ENCODE measurements around the gene RFTN1. TPM values are rescaled to one million over a fixed set of nuclear protein-coding genes. Genes with fewer than 3 reads are reported as not detected.

RFTN1 gene
- polyA plus RNA-seq, 2 of the 4 experiments (the other 2 are of a cell fraction): 1.8 to 3.7 TPM

DNA sequence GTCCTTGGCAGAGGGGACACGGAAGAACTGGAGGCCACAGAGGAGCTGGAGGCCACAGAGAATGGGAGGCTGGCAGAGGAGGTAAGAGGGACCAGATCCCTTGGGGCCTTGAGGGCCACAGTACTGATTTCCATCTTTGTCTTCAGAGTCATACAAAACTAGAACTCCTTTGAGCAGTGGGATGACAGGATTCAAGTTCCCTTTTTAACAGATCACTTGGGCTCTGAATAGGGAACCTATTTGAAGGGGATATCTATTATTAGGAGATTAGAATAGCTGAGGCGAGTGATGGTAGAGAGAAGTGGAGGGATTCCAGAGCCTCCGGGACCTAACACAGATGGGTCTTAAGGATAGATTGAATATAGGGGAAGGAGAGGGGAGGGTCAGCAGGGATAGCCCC lies 192.8 kb downstream of the RFTN1 start:
- no peaks in the 10 kb centered on the region for H3K9me3 ChIP-seq
- no peak for TF ChIP-seq ZFP36 (IDR thresholded peaks at IDR 0.05; ENCODE audit: borderline replicate concordance, partially characterized antibody)
- TF ChIP-seq RAD21 (conservative IDR thresholded peaks at IDR 0.05 in 1 of 2, IDR thresholded peaks at IDR 0.05 in 1 of 2): no peak
- no peak for TF ChIP-seq SREBF2 (IDR thresholded peaks at IDR 0.05)
- TF ChIP-seq TP53 (CRISPR knock-in tag; IDR thresholded peaks at IDR 0.05): no peak
- TF ChIP-seq HOXB5 (CRISPR knock-in tag; IDR thresholded peaks at IDR 0.05): no peak
- TF ChIP-seq JUNB (IDR thresholded peaks at IDR 0.05): no peak
- ATAC-seq: no peak
- ChIA-PET POLR2A (no interaction called here), CTCF (interaction anchor here (0.9 to 1.6 kb wide), 3 partner anchors 17 to 196 kb away, joined by 4 to 5 read pairs (median 5); no protein-coding TSS in a partner anchor)
- DNase-seq (ENCODE audit: low read depth in 1 of 2, low spot score in 1 of 2): no peak
- no peak overlapping the region for H3K27ac ChIP-seq
- WGBS (ENCODE audit: missing lambda C conversion rate): 90% methylated on average over 3 of the region's 3 CpGs
- FAIRE-seq: no peak
- H3K4me1 ChIP-seq: no peaks in the 10 kb centered on the region
- no peak overlapping the region for H3K4me2 ChIP-seq
- H3K4me3 ChIP-seq: no peak overlapping the region

DNA sequence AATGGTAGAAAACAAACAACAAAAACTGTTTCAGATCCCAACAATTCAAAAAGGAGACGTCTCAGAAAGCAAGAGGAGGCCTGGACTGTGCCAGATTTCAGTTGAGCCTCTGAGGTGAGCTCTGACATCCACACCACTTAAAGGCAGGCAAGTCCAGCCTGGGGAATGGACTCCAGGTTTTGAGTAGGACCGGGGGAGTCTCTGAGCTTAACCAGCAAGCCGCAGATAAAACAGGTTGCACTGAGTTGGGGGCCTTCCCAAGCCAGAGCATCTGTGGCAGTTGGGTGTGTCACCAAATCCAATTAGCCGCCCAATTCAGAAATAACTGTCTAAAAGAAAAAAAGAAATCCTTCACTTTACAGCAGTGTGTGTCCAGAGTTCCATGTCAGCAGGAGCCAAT lies 193.8 kb downstream of the RFTN1 start:
- Histone ChIP-seq H3K27ac (no peak overlapping the region), H3K9me3 (no peaks in the 10 kb centered on the region), H3K4me1 (no peaks in the 10 kb centered on the region), H3K4me2 (no peak overlapping the region), H3K4me3 (no peak overlapping the region)
- no peak for TF ChIP-seq HOXA7 (CRISPR knock-in tag; IDR thresholded peaks at IDR 0.05)
- no peak for TF ChIP-seq HOXB13 (CRISPR knock-in tag; IDR thresholded peaks at IDR 0.05; ENCODE audit: low read depth)
- no peak for TF ChIP-seq TP53 (CRISPR knock-in tag; IDR thresholded peaks at IDR 0.05)
- no peak for TF ChIP-seq KDM5A (IDR thresholded peaks at IDR 0.05)
- TF ChIP-seq, protein P1, sequence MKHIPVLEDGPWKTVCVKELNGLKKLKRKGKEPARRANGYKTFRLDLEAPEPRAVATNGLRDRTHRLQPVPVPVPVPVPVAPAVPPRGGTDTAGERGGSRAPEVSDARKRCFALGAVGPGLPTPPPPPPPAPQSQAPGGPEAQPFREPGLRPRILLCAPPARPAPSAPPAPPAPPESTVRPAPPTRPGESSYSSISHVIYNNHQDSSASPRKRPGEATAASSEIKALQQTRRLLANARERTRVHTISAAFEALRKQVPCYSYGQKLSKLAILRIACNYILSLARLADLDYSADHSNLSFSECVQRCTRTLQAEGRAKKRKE (CRISPR knock-in tag; IDR thresholded peaks at IDR 0.05; ENCODE audit: low read depth): no peak
- TF ChIP-seq CHD2 (IDR thresholded peaks at IDR 0.05; ENCODE audit: low read length, partially characterized antibody): no peak
- TF ChIP-seq, protein P2, sequence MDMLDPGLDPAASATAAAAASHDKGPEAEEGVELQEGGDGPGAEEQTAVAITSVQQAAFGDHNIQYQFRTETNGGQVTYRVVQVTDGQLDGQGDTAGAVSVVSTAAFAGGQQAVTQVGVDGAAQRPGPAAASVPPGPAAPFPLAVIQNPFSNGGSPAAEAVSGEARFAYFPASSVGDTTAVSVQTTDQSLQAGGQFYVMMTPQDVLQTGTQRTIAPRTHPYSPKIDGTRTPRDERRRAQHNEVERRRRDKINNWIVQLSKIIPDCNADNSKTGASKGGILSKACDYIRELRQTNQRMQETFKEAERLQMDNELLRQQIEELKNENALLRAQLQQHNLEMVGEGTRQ (IDR thresholded peaks at IDR 0.05): no peak
- no peak for TF ChIP-seq ZFP36 (IDR thresholded peaks at IDR 0.05; ENCODE audit: borderline replicate concordance, partially characterized antibody)
- no peak for TF ChIP-seq SREBF2 (IDR thresholded peaks at IDR 0.05)
- no peak for TF ChIP-seq RARB (CRISPR knock-in tag; IDR thresholded peaks at IDR 0.05)
- no peak for TF ChIP-seq ZC3H11A (IDR thresholded peaks at IDR 0.05)
- TF ChIP-seq KDM1A (IDR thresholded peaks at IDR 0.05; ENCODE audit: low read depth): no peak
- TF ChIP-seq SMC3 (IDR thresholded peaks at IDR 0.05): no peak
- TF ChIP-seq CEBPB (IDR thresholded peaks at IDR 0.05): no peak
- TF ChIP-seq NR3C1 (IDR thresholded peaks at IDR 0.05): no peak
- 89% methylated on average over 4 of the region's 4 CpGs for WGBS (ENCODE audit: missing lambda C conversion rate)
- CTCF ChIA-PET: interaction anchor here (0.5 to 1.2 kb wide), 2 partner anchors 9 to 52 kb away, joined by 3 to 6 read pairs; no protein-coding TSS in a partner anchor
- no peak for ATAC-seq
- no peak for FAIRE-seq
- no peak for DNase-seq (ENCODE audit: low read depth in 1 of 2, low spot score in 1 of 2)
- POLR2A ChIA-PET: no interaction called here

DNA sequence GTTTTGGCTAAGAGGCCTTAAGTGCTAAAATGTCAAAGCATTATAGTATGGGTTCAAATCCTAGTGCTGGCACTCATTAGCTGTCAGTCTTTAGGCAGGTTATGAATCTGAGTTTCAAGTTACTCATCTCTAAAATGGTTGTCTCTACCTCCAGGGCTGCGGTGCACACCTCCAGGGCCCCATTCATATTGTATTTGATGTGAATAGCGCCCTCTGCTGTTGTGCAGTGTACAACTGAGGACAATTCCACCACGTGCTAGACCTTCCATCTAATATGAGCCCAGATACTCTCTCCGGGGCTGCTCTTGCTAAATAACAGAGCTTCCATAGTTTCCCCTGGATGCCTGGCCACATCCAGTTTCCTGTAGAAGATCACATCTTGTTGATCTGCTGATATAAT lies 194.2 kb downstream of the RFTN1 start:
- Histone ChIP-seq H3K4me2 (no peak overlapping the region), H3K9me3 (no peaks in the 10 kb centered on the region), H3K4me1 (no peaks in the 10 kb centered on the region), H3K27ac (no peak overlapping the region), H3K4me3 (no peak overlapping the region)
- ChIA-PET POLR2A (no interaction called here), CTCF (interaction anchor here (1.1 to 1.2 kb wide), 2 partner anchors 20 to 52 kb away, joined by 3 to 6 read pairs; no protein-coding TSS in a partner anchor)
- WGBS (ENCODE audit: missing lambda C conversion rate): 61% methylated on average over 4 of the region's 4 CpGs
- DNase-seq (ENCODE audit: low read depth in 1 of 2, low spot score in 1 of 2): peak; percentile 21 to 33
- FAIRE-seq: no peak
- peak in 1 of 2 experiments; percentile 80; a peak in 3 of 6 replicates for ATAC-seq
- TF ChIP-seq CEBPB (IDR thresholded peaks at IDR 0.05): no peak
- peak in 1 of 2 experiments; percentile 18; a peak in 2 of 5 replicates for TF ChIP-seq RAD21 (conservative IDR thresholded peaks at IDR 0.05 in 1 of 2, IDR thresholded peaks at IDR 0.05 in 1 of 2)
- no peak for TF ChIP-seq ZC3H11A (IDR thresholded peaks at IDR 0.05)
- TF ChIP-seq CBX2 (IDR thresholded peaks at IDR 0.05; ENCODE audit: borderline replicate concordance, low read depth): no peak
- TF ChIP-seq, protein P3, sequence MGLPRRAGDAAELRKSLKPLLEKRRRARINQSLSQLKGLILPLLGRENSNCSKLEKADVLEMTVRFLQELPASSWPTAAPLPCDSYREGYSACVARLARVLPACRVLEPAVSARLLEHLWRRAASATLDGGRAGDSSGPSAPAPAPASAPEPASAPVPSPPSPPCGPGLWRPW (IDR thresholded peaks at IDR 0.05): no peak
- TF ChIP-seq HOXA7 (CRISPR knock-in tag; IDR thresholded peaks at IDR 0.05): no peak
- TF ChIP-seq, protein P2 (IDR thresholded peaks at IDR 0.05): no peak
- TF ChIP-seq, protein P4, sequence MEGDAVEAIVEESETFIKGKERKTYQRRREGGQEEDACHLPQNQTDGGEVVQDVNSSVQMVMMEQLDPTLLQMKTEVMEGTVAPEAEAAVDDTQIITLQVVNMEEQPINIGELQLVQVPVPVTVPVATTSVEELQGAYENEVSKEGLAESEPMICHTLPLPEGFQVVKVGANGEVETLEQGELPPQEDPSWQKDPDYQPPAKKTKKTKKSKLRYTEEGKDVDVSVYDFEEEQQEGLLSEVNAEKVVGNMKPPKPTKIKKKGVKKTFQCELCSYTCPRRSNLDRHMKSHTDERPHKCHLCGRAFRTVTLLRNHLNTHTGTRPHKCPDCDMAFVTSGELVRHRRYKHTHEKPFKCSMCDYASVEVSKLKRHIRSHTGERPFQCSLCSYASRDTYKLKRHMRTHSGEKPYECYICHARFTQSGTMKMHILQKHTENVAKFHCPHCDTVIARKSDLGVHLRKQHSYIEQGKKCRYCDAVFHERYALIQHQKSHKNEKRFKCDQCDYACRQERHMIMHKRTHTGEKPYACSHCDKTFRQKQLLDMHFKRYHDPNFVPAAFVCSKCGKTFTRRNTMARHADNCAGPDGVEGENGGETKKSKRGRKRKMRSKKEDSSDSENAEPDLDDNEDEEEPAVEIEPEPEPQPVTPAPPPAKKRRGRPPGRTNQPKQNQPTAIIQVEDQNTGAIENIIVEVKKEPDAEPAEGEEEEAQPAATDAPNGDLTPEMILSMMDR (IDR thresholded peaks at IDR 0.05): peak; percentile 43
- TF ChIP-seq HOXB13 (CRISPR knock-in tag; IDR thresholded peaks at IDR 0.05; ENCODE audit: low read depth): no peak
- no peak for TF ChIP-seq FOSL2 (IDR thresholded peaks at IDR 0.05)
- no peak for TF ChIP-seq FOSL2 (CRISPR knock-in tag; IDR thresholded peaks at IDR 0.05)
- TF ChIP-seq, protein P5, sequence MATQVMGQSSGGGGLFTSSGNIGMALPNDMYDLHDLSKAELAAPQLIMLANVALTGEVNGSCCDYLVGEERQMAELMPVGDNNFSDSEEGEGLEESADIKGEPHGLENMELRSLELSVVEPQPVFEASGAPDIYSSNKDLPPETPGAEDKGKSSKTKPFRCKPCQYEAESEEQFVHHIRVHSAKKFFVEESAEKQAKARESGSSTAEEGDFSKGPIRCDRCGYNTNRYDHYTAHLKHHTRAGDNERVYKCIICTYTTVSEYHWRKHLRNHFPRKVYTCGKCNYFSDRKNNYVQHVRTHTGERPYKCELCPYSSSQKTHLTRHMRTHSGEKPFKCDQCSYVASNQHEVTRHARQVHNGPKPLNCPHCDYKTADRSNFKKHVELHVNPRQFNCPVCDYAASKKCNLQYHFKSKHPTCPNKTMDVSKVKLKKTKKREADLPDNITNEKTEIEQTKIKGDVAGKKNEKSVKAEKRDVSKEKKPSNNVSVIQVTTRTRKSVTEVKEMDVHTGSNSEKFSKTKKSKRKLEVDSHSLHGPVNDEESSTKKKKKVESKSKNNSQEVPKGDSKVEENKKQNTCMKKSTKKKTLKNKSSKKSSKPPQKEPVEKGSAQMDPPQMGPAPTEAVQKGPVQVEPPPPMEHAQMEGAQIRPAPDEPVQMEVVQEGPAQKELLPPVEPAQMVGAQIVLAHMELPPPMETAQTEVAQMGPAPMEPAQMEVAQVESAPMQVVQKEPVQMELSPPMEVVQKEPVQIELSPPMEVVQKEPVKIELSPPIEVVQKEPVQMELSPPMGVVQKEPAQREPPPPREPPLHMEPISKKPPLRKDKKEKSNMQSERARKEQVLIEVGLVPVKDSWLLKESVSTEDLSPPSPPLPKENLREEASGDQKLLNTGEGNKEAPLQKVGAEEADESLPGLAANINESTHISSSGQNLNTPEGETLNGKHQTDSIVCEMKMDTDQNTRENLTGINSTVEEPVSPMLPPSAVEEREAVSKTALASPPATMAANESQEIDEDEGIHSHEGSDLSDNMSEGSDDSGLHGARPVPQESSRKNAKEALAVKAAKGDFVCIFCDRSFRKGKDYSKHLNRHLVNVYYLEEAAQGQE (IDR thresholded peaks at IDR 0.05): no peak
- TF ChIP-seq JUN (IDR thresholded peaks at IDR 0.05): no peak
- TF ChIP-seq ZNF302 (CRISPR knock-in tag; IDR thresholded peaks at IDR 0.05): no peak
